ENCODE results near the gene BCL3.
"Not testable (repeated sequence)": the region's sequence is repeated elsewhere in the genome, so short reads cannot be mapped to it uniquely, and the experiment has no call there.

BCL3 gene

GRCh38 chr19:44720945-44721344 lies 27.6 kb upstream of the BCL3 start:
- DNase-seq (ENCODE audit: low read depth in 2 of 2, low spot score in 1 of 2): no peak

DNA sequence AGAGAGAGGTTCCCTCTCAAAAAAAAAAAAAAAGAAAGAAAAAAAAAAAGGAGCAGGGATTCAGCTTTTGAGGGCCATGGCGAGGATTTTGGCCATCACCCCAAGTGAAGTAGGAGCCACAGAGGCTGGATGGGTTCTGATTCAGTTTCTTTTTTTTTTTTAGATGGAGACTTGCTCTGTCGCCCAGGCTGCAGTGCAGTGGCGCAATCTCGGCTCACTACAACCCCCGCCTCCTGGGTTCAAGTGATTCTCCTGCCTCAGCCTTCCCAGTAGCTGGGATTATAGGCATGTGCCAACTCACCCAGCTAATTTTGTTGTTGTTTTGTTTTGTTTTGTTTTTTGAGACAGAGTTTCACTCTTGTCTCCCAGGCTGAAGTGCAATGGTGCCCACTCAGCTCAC lies 27.1 kb upstream of the BCL3 start:
- DNase-seq (ENCODE audit: low read depth in 2 of 2, low spot score in 1 of 2): not testable (repeated sequence)

GRCh38 chr19:44722131-44723121 lies 26.1 kb upstream of the BCL3 start:
- no peak for DNase-seq (ENCODE audit: low read depth in 2 of 2, low spot score in 1 of 2)

- no peak for DNase-seq (ENCODE audit: low read depth in 2 of 2, low spot score in 1 of 2)
Measured at GRCh38 chr19:44723299-44723951, 25.1 kb upstream of the BCL3 start.

GRCh38 chr19:44723952-44724319 lies 24.6 kb upstream of the BCL3 start:
- peak; percentile 56 to 58 for DNase-seq (ENCODE audit: low read depth in 2 of 2, low spot score in 1 of 2)

DNA sequence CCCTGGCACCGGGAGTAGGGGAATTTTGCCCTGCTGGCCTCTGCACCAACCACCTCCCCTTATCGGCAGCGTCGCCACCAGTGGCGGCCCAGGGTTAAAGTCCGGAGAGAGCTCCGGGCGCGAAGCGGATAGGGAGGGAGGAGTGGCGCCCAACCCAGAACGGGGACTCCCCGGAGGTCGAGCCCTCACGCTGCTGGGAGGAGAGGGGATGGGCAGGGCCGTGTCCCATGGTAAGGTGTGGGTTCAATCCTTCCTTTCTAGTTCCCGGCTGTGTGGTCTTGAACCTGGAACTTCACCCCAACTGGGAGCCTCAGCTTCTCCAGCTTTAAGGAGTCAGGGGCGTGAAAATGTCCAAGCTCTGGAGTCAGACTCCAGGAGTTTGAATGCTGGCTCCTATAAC lies 23.3 kb upstream of the BCL3 start:
- no peak for DNase-seq (ENCODE audit: low read depth in 2 of 2, low spot score in 1 of 2)

DNA sequence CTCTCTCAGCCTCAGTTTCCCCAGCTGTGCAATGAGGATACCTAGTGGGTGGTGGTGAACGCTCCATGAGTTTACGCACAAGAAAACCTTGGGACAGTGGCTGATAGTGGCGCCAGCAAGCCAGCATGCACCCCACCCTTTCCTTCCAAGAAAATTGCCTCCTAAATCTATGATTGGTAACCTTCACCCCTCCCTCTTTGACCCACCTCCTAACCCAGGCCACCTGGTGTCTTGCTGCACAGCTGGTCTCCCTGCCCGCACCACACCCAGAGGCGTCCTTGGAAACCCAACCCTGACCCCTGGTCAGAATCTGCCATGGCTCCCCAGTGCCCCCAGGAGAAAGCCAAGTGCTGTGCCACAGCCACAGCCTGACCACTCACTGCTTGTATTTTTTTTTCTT lies 22.8 kb upstream of the BCL3 start:
- DNase-seq (ENCODE audit: low read depth in 2 of 2, low spot score in 1 of 2): no peak

DNA sequence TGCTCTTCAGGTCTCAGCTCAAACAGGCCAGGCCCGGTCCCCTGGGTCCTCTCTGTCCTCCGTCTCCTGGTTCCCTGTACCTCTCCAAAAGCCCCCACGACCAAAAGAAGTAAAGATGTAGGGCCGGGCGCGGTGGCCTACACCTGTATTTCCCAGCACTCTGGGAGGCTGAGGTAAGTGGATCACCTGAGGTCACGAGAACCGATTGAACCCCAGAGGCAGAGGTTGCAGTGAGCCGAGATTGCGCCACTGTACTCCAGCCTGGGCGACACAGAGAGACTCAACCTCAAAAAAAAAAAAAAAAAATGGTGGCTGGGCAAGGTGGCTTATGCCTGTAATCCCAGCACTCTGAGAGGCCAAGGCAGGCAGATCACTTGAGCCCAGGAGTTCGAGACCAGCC lies 22.0 kb upstream of the BCL3 start:
- DNase-seq (ENCODE audit: low read depth in 2 of 2, low spot score in 1 of 2): no peak

DNA sequence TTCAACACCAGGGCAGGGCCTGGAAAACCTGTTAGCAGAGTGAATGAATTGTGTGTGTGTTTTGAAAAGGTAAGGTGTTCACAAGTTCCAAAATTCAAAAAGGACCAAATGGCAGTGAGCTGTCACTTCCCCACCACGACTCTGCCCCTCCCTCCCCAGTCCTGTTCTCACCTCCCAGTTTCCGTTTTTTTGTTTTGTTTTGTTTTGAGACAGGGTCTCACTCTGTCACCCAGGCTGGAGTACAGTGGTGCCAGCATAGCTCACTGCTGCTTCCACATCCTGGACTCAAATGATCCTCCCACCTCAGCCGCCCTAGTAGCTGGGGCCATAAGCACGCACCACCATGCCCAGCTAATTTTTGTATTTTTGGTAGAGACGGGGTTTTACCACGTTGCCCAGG lies 20.3 kb upstream of the BCL3 start:
- no peak for DNase-seq (ENCODE audit: low read depth in 2 of 2, low spot score in 1 of 2)

DNA sequence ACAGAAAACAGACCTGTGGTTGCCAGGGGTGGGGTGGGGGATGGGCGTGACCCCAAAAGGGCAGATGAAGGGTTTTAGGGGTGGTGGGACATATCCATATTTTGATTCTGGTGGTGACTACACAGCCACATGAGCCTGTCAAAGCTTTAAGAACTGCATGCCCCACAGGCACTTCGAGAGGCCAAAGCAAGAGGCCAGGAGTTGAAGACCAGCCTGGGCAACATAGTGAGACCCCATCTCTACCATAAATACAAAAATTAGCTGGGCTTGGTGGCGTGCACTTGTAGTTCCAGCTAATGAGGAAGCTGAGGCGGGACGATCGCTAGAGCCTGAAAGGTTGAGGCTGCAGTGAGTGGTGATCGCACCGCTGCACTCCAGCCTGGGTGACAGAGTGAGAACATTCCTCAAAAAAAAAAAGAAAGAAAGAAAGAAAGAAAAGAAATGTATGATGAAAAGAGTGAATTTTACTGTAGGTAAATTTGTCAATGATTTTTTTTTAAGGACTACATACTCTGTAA lies 18.9 kb upstream of the BCL3 start:
- DNase-seq (ENCODE audit: low read depth in 2 of 2, low spot score in 1 of 2): no peak

GRCh38 chr19:44731081-44731480 lies 17.4 kb upstream of the BCL3 start:
- DNase-seq (ENCODE audit: low read depth in 2 of 2, low spot score in 1 of 2): no peak

DNA sequence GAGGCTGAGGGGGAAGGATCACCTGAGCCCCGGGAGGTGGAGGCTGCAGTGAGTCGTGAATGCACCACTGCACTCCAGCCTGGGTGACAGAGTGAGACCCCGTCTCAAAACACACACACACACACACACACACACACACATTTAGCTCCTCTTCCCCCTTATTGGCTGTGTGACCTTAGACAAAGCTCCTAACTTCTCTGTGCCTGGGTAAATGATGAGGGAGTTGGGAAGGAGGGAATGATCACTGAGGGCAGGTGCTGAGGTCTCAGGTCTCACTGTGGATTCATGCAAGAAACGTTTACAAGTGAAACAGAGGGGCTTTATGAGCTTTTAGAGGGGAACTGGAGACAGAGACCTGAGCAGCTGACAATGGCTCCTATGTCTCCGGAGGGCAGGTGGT lies 16.9 kb upstream of the BCL3 start:
- DNase-seq (ENCODE audit: low read depth in 2 of 2, low spot score in 1 of 2): no peak

DNA sequence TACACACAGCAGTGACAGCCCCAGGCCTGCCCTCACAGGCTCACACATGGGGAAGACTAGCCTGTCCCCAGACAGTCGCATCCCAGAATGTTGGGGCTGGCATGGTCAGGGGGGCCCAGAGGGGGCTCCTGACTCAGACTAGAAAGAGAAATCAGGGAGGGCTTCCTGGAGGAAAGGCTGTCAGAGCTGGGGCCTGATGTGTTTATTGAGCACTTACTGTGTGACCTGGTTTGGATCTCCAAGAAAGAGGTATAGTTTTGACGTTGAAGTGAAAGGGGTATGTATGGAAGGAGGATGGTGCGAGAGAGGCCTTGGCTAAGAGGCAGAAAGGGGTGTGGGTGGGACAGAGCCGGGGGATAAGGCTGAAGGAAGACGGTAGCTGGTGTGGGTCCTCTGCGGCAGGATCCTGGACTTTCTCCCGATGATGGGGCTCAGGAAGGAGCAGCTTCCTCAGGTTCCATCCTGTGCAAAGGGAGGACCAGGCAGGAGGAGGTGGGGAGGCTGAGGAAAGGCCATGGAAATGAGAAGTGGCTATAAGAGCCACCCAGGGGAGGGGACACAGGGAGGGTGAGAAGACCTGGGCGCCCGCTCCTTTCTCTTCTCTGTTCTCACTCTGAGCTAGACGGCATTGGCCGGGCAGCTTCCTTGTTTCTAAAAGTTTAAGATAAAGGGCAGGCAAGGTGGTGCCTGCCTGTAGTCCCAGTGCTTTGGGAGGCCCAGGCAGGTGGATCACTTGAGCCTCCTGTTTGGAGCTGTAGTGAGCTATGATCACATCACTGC lies 16.1 kb upstream of the BCL3 start:
- no peak for DNase-seq (ENCODE audit: low read depth in 2 of 2, low spot score in 1 of 2)

DNA sequence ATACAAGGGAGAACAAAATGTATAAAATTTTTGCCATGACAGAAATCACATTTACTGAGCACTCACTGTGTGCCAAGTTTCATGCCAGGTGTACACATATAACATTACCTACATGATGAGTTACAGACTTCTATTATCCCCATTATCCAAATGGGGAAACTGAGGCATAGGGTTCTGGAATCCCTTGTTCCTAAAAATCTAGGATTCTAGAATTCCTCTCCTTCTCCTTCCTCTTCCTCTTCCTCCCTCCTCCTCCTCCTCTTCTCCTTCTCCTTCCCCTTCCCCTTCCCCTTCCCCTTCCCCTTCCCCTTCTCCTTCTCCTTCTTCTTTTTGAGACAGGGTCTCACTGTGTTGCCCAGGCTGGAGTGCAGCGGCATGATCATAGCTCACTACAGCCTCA lies 14.2 kb upstream of the BCL3 start:
- no peak for DNase-seq (ENCODE audit: low read depth in 2 of 2, low spot score in 1 of 2)

DNA sequence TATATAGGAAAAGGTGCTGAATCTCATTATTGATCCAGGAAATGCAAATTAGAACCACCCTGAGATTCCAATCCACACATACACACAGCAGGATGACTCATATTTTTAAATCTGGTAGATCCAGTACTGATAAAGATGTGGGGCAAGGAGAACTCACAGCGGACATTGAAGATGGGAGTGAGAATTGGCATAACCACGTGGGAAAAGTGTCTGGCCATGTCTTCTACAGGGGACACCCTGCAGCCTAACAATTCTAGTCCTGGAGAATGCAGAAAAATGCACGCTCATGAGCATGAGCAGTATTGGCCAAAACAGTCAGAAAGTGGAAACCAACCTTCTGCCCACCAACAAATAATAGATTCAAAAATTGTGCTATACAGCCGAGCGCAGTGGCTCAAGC lies 13.5 kb upstream of the BCL3 start:
- DNase-seq (ENCODE audit: low read depth in 2 of 2, low spot score in 1 of 2): no peak

DNA sequence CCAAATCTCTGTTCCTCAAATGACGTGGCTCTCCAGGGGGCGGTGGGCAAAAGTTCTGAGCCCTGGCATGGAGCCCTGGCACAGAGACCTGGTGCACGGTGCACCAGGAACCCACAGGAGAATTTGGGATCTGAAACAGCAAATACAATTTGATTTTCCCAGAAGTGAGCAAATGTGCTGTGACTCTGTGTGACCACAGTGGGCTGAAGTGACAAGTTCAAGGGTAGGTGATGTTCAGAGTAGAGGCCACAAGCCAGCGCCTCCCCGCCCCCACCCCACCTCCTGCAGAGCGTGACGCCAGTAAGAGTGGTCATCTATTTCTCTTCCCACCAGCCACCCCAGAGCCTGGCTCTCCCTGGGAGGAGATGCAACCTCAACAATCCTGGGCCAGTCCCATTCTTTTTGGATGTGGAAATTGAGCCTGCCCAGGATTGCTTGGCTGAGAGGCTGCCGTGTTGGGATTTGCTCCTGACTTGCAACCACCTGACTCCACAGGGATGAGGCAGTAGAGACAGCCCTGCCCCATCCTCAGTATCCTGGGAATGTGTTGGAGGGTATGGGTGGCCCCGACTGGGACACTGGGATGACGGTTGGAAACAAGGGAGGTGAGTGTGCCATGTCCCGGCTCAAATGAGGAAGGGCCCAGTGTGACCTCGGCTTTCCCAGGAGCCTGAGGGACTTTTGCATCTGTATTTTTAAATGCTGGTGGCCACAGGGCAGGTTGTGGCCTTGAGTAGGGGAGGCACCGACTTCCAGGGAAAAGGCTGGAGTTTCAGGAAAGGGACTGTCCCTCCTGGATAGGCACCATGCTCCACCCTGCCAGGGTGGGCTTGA lies 11.1 kb upstream of the BCL3 start:
- DNase-seq (ENCODE audit: low read depth in 2 of 2, low spot score in 1 of 2): no peak

DNA sequence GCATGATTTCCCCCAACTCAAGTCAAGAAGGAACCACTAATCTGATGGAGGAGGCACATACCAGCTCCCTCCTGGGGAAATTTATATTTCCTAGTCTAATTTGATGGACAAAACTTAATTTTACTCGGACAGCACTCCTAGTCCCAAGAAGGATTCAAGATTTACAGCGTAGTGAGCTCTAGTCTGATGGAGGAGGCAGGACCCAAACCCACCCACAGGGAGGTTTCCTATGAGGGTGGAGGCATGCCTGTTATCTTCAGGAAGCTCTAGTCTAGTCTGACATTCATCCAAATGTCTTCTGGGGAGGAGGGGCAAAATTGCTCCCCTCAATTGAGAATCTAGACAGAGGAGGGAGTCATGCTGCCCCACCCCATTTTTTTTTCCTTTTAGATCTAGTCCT lies 10.4 kb upstream of the BCL3 start:
- DNase-seq (ENCODE audit: low read depth in 2 of 2, low spot score in 1 of 2): no peak

DNA sequence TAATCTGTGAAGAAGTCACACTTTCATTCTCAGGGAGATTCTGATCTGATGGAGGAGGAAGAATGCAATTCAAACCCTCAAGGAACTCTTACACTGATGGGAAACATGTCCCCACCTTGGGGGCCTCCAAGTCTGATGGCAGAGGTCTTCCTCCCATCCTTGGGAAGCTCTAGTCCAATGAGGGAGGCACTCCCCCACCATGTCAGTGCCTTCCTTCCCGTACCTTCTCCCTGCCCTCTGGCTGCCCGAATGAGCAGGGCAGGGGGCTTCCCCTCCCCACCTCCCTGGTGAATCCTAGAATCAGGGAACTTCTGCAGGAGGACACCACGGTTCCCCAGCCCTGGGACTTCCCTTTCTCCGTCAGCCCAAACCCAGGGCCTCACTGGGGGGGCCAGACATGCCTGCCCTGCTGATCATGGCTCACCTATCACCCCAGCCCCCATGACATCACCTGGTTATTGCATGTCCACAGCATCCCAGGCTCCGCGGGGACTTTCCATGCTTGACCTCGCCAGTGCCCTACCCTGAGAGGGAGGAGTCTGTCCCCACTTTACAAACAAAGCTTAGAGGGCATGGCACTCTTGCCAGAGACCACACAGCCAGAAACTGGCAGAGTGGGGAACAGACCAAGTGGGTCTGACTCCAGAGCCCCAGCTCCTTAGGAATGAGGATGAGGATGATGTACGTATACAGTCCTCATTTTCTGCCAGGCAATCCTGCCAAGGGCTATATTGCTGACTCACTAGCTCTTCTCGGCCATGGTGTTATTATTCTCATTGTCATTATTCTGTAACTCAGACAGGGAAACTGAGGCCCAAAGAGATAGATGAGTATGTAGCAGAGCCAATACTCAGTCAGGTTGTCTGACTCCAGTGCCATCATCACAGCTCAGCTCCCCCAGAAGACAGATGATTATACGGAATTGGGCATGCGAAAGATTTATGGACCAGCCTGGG lies 9.6 kb upstream of the BCL3 start:
- no peak for DNase-seq (ENCODE audit: low read depth in 2 of 2, low spot score in 1 of 2)

- no peak for DNase-seq (ENCODE audit: low read depth in 2 of 2, low spot score in 1 of 2)
Measured at GRCh38 chr19:44740351-44740824, 8.1 kb upstream of the BCL3 start.

All from stimulated activated CD8-positive, alpha-beta memory T cell treated with anti-CD3 and anti-CD28 coated beads, Interleukin-4, amount 100 ng/mL, for 4 hours (primary cell).